HepG2 (cell line): Measurements from ENCODE around the gene TACC2. TPM values are rescaled to one million over a fixed set of nuclear protein-coding genes. Genes with fewer than 3 reads are reported as not detected.

Experiments
- ATAC-seq: fragments of 200-7000 bp; cut with Tn5 transposase; 3 replicates; pipeline ENCODE4 v1.9.1; 2020; ENCODE audit warnings: mild to moderate bottlenecking, moderate library complexity
- BruUV-seq: library from RNA; stranded (reverse); fragments of 400-500 nt; replicated peaks from 2 replicates; lab custom pipeline; 2021; lab: Mats Ljungman, UMichigan
- CTCF ChIA-PET: fragments of 300-600 bp; formaldehyde crosslinking; extraction: SDS; loops from one replicate; lab custom pipeline; 2021; ENCODE audit warnings: low total read pairs, inconsistent platforms, low intra/inter-chr PET ratio; lab: Yijun Ruan, JAX
- POLR2A ChIA-PET: fragments of 350-600 bp; sonication (Branson Sonifier 250); formaldehyde crosslinking; loops from one replicate; lab custom pipeline; 2020; ENCODE audit warnings: antibody characterized with exemption, inconsistent platforms; lab: Yijun Ruan, JAX
- DNase-seq: peaks from one replicate; pipeline ENCODE4 v3.0.0-alpha.2; 2015; ENCODE audit warnings: low spot score
- FAIRE-seq: peaks from 3 replicates; lab custom pipeline; 2011; peaks lifted over from hg19 to GRCh38; lab: Jason Lieb, UNC
- H2AFZ ChIP-seq: one replicate; pipeline ENCODE4 v1.6.1; 2011; ENCODE audit warnings: low read length, inconsistent platforms
- H3K27ac ChIP-seq: fragments of 300-600 bp; 3 replicates; pipeline ENCODE4 v1.8.0; 2011; ENCODE audit warnings: mixed run types, mild to moderate bottlenecking, mixed read lengths, low read length, inconsistent platforms; ENCODE audit not compliant: insufficient read depth; ENCODE audit errors: extremely low read length
- H3K27me3 ChIP-seq, 2 experiments: fragments of 200-600 bp in 1 of 2; 2 replicates in 1 of 2; 3 replicates in 1 of 2; pipeline versions ENCODE4 v1.6.0 to v1.8.0; 2011; ENCODE audit warnings: low read length in 2 of 2, mild to moderate bottlenecking in 2 of 2, moderate library complexity in 2 of 2, inconsistent platforms in 1 of 2; ENCODE audit not compliant: insufficient read depth in 2 of 2, control insufficient read depth in 1 of 2
- H3K36me3 ChIP-seq, 2 experiments: fragments of 200-600 bp in 1 of 2; replicated peaks in 1 of 2; 2 replicates in 1 of 2; 3 replicates in 1 of 2; pipeline versions ENCODE4 v1.5.1 to v1.8.0; 2011; ENCODE audit warnings: low read length in 2 of 2, inconsistent platforms in 1 of 2; ENCODE audit not compliant: insufficient read depth in 2 of 2, control insufficient read depth in 1 of 2
- H3K4me1 ChIP-seq: 2 replicates; pipeline ENCODE4 v1.5.1; 2012; ENCODE audit warnings: low read length, inconsistent platforms; ENCODE audit not compliant: insufficient read depth
- H3K4me2 ChIP-seq: 2 replicates; pipeline ENCODE4 v1.6.0; 2011; ENCODE audit warnings: low read depth, low read length, inconsistent platforms
- H3K4me3 ChIP-seq, 3 experiments: fragments of 200-600 bp in 1 of 3; sonication (generic), shearing (Covaris generic) in 1 of 3; replicated peaks in 1 of 3; 2 replicates each; pipeline ENCODE4 v1.5.1; 2011 to 2016; ENCODE audit warnings: low read length in 3 of 3, inconsistent platforms in 2 of 3, low read depth in 2 of 3, mild to moderate bottlenecking in 2 of 3, control low read depth in 1 of 3, mixed read lengths in 1 of 3; ENCODE audit not compliant: insufficient read depth in 1 of 3
- H3K79me2 ChIP-seq: one replicate; pipeline ENCODE4 v1.6.1; 2011; ENCODE audit warnings: low read length, inconsistent platforms; ENCODE audit not compliant: insufficient read depth
- H3K9ac ChIP-seq: 2 replicates; pipeline ENCODE4 v1.6.0; 2011; ENCODE audit warnings: mild to moderate bottlenecking, low read depth, low read length, inconsistent platforms; ENCODE audit not compliant: insufficient read depth
- H3K9me3 ChIP-seq: 2 replicates; pipeline ENCODE4 v1.5.1; 2012; ENCODE audit warnings: mild to moderate bottlenecking, low read length
- H4K20me1 ChIP-seq: 2 replicates; pipeline ENCODE4 v1.6.0; 2011; ENCODE audit warnings: inconsistent platforms, mild to moderate bottlenecking, low read length, moderate library complexity; ENCODE audit not compliant: insufficient read depth
- TMF1 ChIP-seq: sonication (generic); formaldehyde crosslinking; IDR thresholded peaks from 2 replicates; pipeline ENCODE4 v1.8.1; 2022; ENCODE audit warnings: low read depth, missing genetic modification reagents
- WGBS: methylation state at CpG from one replicate; pipeline ENCODE4 v1.1.6; 2017; ENCODE audit warnings: low lambda C conversion rate; 5-methylcytosine and 5-hydroxymethylcytosine counted together
- in situ Hi-C: cut with HindIII; loops from 2 replicates; pipeline ENCODE4 v1.10.0; 2017; ENCODE audit warnings: low pct_unique_long_range_greater_than_20kb; ENCODE audit not compliant: extremely low pct_ligation_motif_present
- intact Hi-C: fragments of 100-400 bp; cut with micrococcal nuclease; formaldehyde crosslinking; loops from one replicate; pipeline ENCODE4 v1.10.0; 2022; ENCODE audit not compliant: unreplicated experiment
- polyA plus RNA-seq, 8 experiments: library from polyadenylated mRNA; depleted of rRNA in 3 of 8; stranded (reverse) in 7 of 8; unstranded in 1 of 8; fragments of >200 nt; fragmentation: Illumina TruSeq in 4 of 8; extraction: Trizol in 4 of 8; gene quantifications; 2 replicates each; pipeline versions ENCODE4 v1.2.1 to v1.2.3, GENCODE V29; 2011 to 2016; ENCODE audit warnings: low read depth in 4 of 8, missing spikeins in 1 of 8, mixed read lengths in 1 of 8; ENCODE audit not compliant: insufficient read depth in 1 of 8
- total RNA-seq, 5 experiments: library from RNA; depleted of rRNA; stranded (reverse); fragments of >200 nt; fragmentation: Illumina TruSeq; extraction: Trizol; gene quantifications; 2 replicates each; pipeline ENCODE4 v1.2.3, GENCODE V29; 2016; ENCODE audit warnings: low read depth in 1 of 5
- TF ChIP-seq, protein P1 (sequence below): IDR thresholded peaks from 2 replicates; pipeline ENCODE4 v1.6.1; 2016; ENCODE audit warnings: low read depth, missing genetic modification reagents, missing compliant biosample characterization
- TF ChIP-seq, protein P2 (sequence below): sonication (generic); formaldehyde crosslinking; conservative IDR thresholded peaks from 2 replicates; pipeline ENCODE4 v1.8.0; 2022; ENCODE audit warnings: mild to moderate bottlenecking, moderate library complexity, missing genetic modification reagents
- TF ChIP-seq, protein P3 (sequence below): sonication (generic); formaldehyde crosslinking; IDR thresholded peaks from 2 replicates; pipeline ENCODE4 v1.4.0; 2020; ENCODE audit warnings: mild to moderate bottlenecking, missing genetic modification reagents, borderline replicate concordance
- TF ChIP-seq, protein P4 (sequence below): sonication (generic); formaldehyde crosslinking; IDR thresholded peaks from 2 replicates; pipeline ENCODE4 v1.5.1; 2020; ENCODE audit warnings: mild to moderate bottlenecking, missing genetic modification reagents

The TACC2 gene
- total and polyA plus RNA-seq, 2 of the 13 experiments (the other 11 are each of a cell fraction or from before 2014, with no cell fraction given): 11.8 to 16.0 TPM

DNA sequence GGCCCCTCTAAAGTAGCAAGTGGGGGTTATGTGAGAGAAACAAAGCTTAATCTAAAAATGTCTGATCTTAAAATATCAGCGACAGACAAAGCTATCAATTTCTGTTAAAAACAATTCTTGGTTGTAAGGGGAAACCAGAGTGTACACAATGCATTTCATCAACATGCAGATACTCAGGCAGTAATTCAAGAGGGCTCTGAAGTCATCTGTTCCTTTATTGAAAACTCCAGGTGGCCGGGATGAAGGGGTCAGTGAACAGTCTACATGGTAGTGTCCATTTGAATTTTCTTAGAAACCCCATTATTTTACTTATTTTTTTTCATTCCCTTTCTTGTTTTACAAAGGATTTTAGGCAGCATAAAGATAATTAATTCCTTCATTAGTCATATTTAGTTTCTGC is 245.5 kb downstream of the TACC2 start (continued):
- TF ChIP-seq, protein P1, sequence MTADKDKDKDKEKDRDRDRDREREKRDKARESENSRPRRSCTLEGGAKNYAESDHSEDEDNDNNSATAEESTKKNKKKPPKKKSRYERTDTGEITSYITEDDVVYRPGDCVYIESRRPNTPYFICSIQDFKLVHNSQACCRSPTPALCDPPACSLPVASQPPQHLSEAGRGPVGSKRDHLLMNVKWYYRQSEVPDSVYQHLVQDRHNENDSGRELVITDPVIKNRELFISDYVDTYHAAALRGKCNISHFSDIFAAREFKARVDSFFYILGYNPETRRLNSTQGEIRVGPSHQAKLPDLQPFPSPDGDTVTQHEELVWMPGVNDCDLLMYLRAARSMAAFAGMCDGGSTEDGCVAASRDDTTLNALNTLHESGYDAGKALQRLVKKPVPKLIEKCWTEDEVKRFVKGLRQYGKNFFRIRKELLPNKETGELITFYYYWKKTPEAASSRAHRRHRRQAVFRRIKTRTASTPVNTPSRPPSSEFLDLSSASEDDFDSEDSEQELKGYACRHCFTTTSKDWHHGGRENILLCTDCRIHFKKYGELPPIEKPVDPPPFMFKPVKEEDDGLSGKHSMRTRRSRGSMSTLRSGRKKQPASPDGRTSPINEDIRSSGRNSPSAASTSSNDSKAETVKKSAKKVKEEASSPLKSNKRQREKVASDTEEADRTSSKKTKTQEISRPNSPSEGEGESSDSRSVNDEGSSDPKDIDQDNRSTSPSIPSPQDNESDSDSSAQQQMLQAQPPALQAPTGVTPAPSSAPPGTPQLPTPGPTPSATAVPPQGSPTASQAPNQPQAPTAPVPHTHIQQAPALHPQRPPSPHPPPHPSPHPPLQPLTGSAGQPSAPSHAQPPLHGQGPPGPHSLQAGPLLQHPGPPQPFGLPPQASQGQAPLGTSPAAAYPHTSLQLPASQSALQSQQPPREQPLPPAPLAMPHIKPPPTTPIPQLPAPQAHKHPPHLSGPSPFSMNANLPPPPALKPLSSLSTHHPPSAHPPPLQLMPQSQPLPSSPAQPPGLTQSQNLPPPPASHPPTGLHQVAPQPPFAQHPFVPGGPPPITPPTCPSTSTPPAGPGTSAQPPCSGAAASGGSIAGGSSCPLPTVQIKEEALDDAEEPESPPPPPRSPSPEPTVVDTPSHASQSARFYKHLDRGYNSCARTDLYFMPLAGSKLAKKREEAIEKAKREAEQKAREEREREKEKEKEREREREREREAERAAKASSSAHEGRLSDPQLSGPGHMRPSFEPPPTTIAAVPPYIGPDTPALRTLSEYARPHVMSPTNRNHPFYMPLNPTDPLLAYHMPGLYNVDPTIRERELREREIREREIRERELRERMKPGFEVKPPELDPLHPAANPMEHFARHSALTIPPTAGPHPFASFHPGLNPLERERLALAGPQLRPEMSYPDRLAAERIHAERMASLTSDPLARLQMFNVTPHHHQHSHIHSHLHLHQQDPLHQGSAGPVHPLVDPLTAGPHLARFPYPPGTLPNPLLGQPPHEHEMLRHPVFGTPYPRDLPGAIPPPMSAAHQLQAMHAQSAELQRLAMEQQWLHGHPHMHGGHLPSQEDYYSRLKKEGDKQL (CRISPR knock-in tag): no peak

DNA sequence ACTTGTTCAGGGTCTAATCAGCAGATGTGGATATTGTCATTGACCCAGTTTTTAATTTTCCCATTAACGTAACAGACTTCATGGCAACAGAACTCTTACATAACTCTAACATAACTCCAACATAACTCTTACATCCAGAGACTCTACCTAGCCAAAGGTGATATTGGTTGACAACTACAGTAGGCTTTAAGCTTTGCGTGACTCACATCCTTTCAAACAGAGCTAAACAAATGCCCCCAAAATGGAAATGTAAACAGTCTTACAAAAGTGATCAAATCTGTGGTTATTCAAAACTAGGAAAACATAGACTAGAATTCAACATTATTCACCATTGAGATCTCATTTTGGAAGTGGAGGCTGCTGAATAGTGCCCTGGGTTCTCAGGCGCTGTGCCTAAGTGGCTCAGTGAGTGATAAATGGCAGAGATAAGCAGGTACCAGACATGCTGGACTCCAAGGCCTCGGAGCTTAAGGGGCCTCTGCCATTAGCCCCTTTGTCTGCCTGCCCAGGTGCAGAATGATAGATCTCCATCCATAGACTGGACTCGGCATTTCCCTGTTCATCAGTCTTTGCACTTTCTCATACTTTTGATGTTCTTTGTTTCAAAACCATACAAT is 247.8 kb downstream of the TACC2 start:
- peaks cover 16 to 38% of the 10 kb centered on the region in 2 experiments for H3K36me3 ChIP-seq
- no peaks in the 10 kb centered on the region for H4K20me1 ChIP-seq
- intact Hi-C loops (no loop called here), in situ Hi-C loops (no loop called here)
- H2AFZ ChIP-seq: no peak overlapping the region
- DNase-seq (no peak), ATAC-seq (no peak), FAIRE-seq (no peak)
- BruUV-seq: no TSS peak
- no peak overlapping the region for H3K4me2 ChIP-seq
- CTCF ChIA-PET: no interaction called here
- WGBS: 100% methylated on average over 5 of the region's 5 CpGs
- no peaks in the 10 kb centered on the region for H3K79me2 ChIP-seq
- H3K9ac ChIP-seq: no peak overlapping the region
- H3K4me1 ChIP-seq: peaks cover 17% of the 10 kb centered on the region; the same call in 1 of the 2 replicates
- no peak overlapping the region for H3K27ac ChIP-seq
- POLR2A ChIA-PET: no interaction called here
- H3K9me3 ChIP-seq: no peaks in the 10 kb centered on the region
- no peaks in the 10 kb centered on the region for H3K27me3 ChIP-seq
- H3K4me3 ChIP-seq: no peak overlapping the region
- TF ChIP-seq, protein P2, sequence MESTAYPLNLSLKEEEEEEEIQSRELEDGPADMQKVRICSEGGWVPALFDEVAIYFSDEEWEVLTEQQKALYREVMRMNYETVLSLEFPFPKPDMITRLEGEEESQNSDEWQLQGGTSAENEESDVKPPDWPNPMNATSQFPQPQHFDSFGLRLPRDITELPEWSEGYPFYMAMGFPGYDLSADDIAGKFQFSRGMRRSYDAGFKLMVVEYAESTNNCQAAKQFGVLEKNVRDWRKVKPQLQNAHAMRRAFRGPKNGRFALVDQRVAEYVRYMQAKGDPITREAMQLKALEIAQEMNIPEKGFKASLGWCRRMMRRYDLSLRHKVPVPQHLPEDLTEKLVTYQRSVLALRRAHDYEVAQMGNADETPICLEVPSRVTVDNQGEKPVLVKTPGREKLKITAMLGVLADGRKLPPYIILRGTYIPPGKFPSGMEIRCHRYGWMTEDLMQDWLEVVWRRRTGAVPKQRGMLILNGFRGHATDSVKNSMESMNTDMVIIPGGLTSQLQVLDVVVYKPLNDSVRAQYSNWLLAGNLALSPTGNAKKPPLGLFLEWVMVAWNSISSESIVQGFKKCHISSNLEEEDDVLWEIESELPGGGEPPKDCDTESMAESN (CRISPR knock-in tag): no peak
- TF ChIP-seq, protein P3, sequence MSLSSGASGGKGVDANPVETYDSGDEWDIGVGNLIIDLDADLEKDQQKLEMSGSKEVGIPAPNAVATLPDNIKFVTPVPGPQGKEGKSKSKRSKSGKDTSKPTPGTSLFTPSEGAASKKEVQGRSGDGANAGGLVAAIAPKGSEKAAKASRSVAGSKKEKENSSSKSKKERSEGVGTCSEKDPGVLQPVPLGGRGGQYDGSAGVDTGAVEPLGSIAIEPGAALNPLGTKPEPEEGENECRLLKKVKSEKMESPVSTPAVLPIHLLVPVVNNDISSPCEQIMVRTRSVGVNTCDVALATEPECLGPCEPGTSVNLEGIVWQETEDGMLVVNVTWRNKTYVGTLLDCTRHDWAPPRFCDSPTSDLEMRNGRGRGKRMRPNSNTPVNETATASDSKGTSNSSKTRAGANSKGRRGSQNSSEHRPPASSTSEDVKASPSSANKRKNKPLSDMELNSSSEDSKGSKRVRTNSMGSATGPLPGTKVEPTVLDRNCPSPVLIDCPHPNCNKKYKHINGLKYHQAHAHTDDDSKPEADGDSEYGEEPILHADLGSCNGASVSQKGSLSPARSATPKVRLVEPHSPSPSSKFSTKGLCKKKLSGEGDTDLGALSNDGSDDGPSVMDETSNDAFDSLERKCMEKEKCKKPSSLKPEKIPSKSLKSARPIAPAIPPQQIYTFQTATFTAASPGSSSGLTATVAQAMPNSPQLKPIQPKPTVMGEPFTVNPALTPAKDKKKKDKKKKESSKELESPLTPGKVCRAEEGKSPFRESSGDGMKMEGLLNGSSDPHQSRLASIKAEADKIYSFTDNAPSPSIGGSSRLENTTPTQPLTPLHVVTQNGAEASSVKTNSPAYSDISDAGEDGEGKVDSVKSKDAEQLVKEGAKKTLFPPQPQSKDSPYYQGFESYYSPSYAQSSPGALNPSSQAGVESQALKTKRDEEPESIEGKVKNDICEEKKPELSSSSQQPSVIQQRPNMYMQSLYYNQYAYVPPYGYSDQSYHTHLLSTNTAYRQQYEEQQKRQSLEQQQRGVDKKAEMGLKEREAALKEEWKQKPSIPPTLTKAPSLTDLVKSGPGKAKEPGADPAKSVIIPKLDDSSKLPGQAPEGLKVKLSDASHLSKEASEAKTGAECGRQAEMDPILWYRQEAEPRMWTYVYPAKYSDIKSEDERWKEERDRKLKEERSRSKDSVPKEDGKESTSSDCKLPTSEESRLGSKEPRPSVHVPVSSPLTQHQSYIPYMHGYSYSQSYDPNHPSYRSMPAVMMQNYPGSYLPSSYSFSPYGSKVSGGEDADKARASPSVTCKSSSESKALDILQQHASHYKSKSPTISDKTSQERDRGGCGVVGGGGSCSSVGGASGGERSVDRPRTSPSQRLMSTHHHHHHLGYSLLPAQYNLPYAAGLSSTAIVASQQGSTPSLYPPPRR: no peak
- TF ChIP-seq, protein P4, sequence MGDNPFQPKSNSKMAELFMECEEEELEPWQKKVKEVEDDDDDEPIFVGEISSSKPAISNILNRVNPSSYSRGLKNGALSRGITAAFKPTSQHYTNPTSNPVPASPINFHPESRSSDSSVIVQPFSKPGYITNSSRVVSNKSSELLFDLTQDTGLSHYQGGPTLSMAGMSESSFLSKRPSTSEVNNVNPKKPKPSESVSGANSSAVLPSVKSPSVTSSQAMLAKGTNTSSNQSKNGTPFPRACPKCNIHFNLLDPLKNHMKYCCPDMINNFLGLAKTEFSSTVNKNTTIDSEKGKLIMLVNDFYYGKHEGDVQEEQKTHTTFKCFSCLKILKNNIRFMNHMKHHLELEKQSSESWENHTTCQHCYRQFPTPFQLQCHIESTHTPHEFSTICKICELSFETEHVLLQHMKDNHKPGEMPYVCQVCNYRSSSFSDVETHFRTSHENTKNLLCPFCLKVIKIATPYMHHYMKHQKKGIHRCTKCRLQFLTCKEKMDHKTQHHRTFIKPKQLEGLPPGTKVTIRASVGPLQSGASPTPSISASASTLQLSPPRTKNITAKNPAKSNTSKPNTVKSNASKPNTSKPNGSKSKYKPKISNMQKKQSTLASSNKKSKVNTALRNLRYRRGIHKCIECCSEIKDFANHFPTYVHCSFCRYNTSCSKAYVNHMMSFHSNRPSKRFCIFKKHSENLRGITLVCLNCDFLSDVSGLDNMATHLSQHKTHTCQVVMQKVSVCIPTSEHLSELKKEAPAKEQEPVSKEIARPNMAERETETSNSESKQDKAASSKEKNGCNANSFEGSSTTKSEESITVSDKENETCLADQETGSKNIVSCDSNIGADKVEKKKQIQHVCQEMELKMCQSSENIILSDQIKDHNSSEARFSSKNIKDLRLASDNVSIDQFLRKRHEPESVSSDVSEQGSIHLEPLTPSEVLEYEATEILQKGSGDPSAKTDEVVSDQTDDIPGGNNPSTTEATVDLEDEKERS (CRISPR knock-in tag): no peak
- TF ChIP-seq TMF1 (CRISPR knock-in tag): no peak
